ENCODE results near the gene PMVK.
A peak's percentile ranks its signal among the peaks of the same experiment; 100 is the strongest.
"Not testable (repeated sequence)": the region's sequence is repeated elsewhere in the genome, so short reads cannot be mapped to it uniquely, and the experiment has no call there.

The PMVK gene

GRCh38 chr1:154936555-154937084 lies at the start of gene PMVK:
PMVK (minus strand) TSS chr1:154936719; CDS start chr1:154936685, 34 bp downstream.
- H3K4me3 ChIP-seq (ENCODE audit: low read depth, low read length) = peak within 1 kb of the TSS; percentile 71

GRCh38 chr1:154983776-154984466 lies 47.4 kb upstream of the PMVK start:
- peak overlapping the region; percentile 98 for H3K4me3 ChIP-seq (ENCODE audit: low read depth, low read length)

- H3K4me3 ChIP-seq (ENCODE audit: low read depth, low read length) = peak within 1 kb of the TSS; percentile 98
These were observed 46.6 kb upstream of the PMVK start, which contains the start of gene FLAD1 for GRCh38 chr1:154982897-154983648. FLAD1 (plus strand) TSS chr1:154983344; CDS start chr1:154983695, 351 bp downstream.

GRCh38 chr1:154982341-154982740 lies 45.8 kb upstream of the PMVK start:
- H3K4me3 ChIP-seq (ENCODE audit: low read depth, low read length) = peak overlapping the region; percentile 18

- no peak overlapping the region for H3K4me3 ChIP-seq (ENCODE audit: low read depth, low read length)
These were observed 41.8 kb upstream of the PMVK start for GRCh38 chr1:154978360-154978759.

- not testable (repeated sequence) for H3K4me3 ChIP-seq (ENCODE audit: low read depth, low read length)
These were observed 41.2 kb upstream of the PMVK start for GRCh38 chr1:154977762-154978161.

- peak overlapping the region; percentile 68 for H3K4me3 ChIP-seq (ENCODE audit: low read depth, low read length)
These were observed 39.0 kb upstream of the PMVK start for GRCh38 chr1:154975409-154976059.

- H3K4me3 ChIP-seq (ENCODE audit: low read depth, low read length) = peak overlapping the region; percentile 68
These were observed 38.4 kb upstream of the PMVK start for GRCh38 chr1:154974808-154975408.

GRCh38 chr1:154974102-154974807 lies 37.7 kb upstream of the PMVK start, which contains the start of gene CKS1B:
CKS1B (plus strand) TSS chr1:154974681; CDS start chr1:154974746, 65 bp downstream.
- peak within 1 kb of the TSS; percentile 68 for H3K4me3 ChIP-seq (ENCODE audit: low read depth, low read length)

- H3K4me3 ChIP-seq (ENCODE audit: low read depth, low read length) = peak overlapping the region; percentile 68
These were observed 37.0 kb upstream of the PMVK start for GRCh38 chr1:154973344-154974101.

- H3K4me3 ChIP-seq (ENCODE audit: low read depth, low read length) = peak overlapping the region; percentile 68
These were observed 36.2 kb upstream of the PMVK start for GRCh38 chr1:154972517-154973343.

GRCh38 chr1:154972213-154972516 lies 35.6 kb upstream of the PMVK start:
- H3K4me3 ChIP-seq (ENCODE audit: low read depth, low read length) = no peak overlapping the region

- peak overlapping the region; percentile 14 for H3K4me3 ChIP-seq (ENCODE audit: low read depth, low read length)
These were observed 35.0 kb upstream of the PMVK start for GRCh38 chr1:154971341-154971998.

GRCh38 chr1:154970631-154971340 lies 34.3 kb upstream of the PMVK start, which contains the start of gene SHC1:
SHC1 (minus strand) TSS chr1:154970747; CDS start chr1:154970526, 221 bp downstream.
- H3K4me3 ChIP-seq (ENCODE audit: low read depth, low read length) = peak within 1 kb of the TSS; percentile 68

- peak overlapping the region; percentile 68 for H3K4me3 ChIP-seq (ENCODE audit: low read depth, low read length)
These were observed 33.4 kb upstream of the PMVK start for GRCh38 chr1:154969860-154970452.

GRCh38 chr1:154969246-154969645 lies 32.7 kb upstream of the PMVK start:
- peak overlapping the region; percentile 68 for H3K4me3 ChIP-seq (ENCODE audit: low read depth, low read length)

GRCh38 chr1:154968731-154969130 lies 32.2 kb upstream of the PMVK start:
- H3K4me3 ChIP-seq (ENCODE audit: low read depth, low read length) = peak overlapping the region; percentile 68
